Astrocyte (in vitro differentiated cells and primary cell): Measurements from ENCODE around the gene KLHDC10.
A peak's percentile ranks its signal among the peaks of the same experiment; 100 is the strongest.

ENCODE experiments used
- EZH2 ChIP-seq: IDR thresholded peaks from 2 replicates; pipeline ENCODE4 v1.6.1; 2012; ENCODE audit warnings: mild to moderate bottlenecking, low read length, inconsistent platforms; ENCODE audit not compliant: insufficient read depth
- TF ChIP-seq, protein P1 (sequence below): IDR thresholded peaks from 2 replicates; pipeline ENCODE4 v1.5.1; 2011; ENCODE audit warnings: low read depth, mild to moderate bottlenecking, inconsistent platforms, low read length, moderate library complexity; ENCODE audit not compliant: insufficient read depth

DNA sequence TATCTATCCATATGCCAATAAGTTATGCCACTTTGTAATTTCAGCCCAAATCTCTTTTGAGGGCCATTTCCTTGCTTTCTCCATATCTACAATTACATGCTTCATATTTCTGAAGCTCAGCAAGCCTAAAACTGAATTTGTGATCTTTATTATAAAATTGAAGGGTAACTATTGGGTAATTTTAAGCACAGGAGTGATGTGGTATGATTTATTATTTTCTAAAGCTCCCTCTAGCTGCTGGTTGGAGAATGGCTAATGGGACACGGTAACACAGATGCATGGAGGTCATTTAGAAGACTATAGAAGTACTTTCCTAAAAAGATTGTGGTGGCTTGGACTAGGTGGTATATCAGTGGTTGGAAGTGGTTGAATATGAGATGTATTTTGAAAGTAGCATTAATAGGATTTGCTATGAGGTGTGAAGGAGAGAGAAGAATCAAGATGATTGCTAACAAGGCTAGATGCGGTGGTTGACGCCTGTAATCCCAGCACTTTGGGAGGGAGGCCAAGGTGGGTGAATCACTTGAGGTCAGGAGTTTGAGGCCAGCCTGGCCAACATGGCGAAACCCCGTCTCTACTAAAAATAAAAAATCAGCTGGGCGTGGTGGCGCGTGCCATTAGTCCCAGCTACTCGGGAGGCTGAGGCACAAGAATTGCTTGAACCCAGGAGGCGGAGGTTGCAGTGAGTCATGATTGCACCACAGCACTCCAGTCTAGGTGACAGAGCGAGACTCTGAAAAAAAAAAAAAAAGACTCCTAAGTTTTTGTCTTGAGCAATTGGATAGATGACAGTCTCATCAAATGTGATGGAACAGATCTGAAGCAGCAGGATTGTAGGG, 13.9 kb downstream of the KLHDC10 start:
- TF ChIP-seq, protein P1, sequence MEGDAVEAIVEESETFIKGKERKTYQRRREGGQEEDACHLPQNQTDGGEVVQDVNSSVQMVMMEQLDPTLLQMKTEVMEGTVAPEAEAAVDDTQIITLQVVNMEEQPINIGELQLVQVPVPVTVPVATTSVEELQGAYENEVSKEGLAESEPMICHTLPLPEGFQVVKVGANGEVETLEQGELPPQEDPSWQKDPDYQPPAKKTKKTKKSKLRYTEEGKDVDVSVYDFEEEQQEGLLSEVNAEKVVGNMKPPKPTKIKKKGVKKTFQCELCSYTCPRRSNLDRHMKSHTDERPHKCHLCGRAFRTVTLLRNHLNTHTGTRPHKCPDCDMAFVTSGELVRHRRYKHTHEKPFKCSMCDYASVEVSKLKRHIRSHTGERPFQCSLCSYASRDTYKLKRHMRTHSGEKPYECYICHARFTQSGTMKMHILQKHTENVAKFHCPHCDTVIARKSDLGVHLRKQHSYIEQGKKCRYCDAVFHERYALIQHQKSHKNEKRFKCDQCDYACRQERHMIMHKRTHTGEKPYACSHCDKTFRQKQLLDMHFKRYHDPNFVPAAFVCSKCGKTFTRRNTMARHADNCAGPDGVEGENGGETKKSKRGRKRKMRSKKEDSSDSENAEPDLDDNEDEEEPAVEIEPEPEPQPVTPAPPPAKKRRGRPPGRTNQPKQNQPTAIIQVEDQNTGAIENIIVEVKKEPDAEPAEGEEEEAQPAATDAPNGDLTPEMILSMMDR = peak; percentile 49
- TF ChIP-seq EZH2 = no peak
